Ishikawa (cell line): ENCODE data around the gene CLDN9.

Experiments
- CEBPB ChIP-seq: IDR thresholded peaks from 2 replicates; pipeline ENCODE4 v1.6.1; 2012
- CREB1 ChIP-seq: IDR thresholded peaks from 2 replicates; pipeline ENCODE4 v1.6.1; 2012; ENCODE audit warnings: low read depth
- EGR1 ChIP-seq: IDR thresholded peaks from 2 replicates; pipeline ENCODE4 v1.6.1; 2012
- EP300 ChIP-seq: IDR thresholded peaks from 2 replicates; pipeline ENCODE4 v1.6.1; 2012; ENCODE audit warnings: borderline replicate concordance
- NFIC ChIP-seq: IDR thresholded peaks from 2 replicates; pipeline ENCODE4 v1.6.1; 2012
- RAD21 ChIP-seq: IDR thresholded peaks from 2 replicates; pipeline ENCODE4 v1.6.1; 2012; ENCODE audit warnings: low read depth
- TAF1 ChIP-seq: IDR thresholded peaks from 2 replicates; pipeline ENCODE4 v1.6.1; 2012; ENCODE audit warnings: low read depth, mild to moderate bottlenecking
- TCF12 ChIP-seq: IDR thresholded peaks from 2 replicates; pipeline ENCODE4 v1.6.1; 2012; ENCODE audit warnings: low read depth
- TEAD4 ChIP-seq: IDR thresholded peaks from 2 replicates; pipeline ENCODE4 v1.6.1; 2012
- YY1 ChIP-seq: IDR thresholded peaks from 2 replicates; pipeline ENCODE4 v1.6.1; 2012; ENCODE audit warnings: low read depth
- TF ChIP-seq, protein P1 (sequence below): IDR thresholded peaks from 2 replicates; pipeline ENCODE4 v1.6.1; 2012
- TF ChIP-seq, protein P2 (sequence below): IDR thresholded peaks from 2 replicates; pipeline ENCODE4 v1.6.1; 2012; ENCODE audit warnings: low read depth, mild to moderate bottlenecking

DNA sequence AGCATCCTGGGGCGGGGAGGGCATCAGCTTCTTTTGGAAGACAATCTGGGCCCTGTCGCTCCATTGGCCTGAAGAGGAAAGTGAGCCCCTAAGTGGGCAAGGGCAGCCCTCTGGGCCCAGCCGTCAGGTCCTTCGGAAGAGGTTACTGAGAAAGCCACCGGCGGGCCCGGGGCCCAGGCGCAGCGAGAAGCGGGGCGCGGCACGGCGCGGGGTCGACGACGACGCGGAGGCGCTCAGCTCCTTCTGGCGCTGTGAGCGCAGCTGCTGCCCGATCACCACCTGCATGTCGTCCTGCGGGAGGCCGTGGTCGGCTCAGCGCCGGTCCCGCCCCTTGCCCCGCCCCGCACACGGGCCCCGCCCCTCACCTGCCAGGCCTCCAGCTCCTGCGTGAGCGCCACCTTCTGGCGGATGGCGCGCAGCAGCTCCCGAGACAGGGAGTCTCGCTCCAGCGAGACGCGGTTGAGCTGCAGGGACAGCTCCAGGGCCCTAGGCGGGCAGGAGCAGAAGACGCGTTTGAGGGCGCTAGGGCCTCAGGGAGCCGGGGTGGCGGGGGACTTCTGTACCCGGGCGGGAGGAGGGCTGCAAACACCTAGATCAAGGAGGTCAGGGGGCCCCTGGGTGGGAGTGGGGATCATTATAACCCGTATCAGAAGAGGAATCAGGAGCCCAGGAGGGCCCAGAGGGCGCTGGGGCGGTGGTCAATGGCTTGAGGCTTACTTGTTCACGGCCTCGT is 15.4 kb downstream of the CLDN9 start:
- TF ChIP-seq TEAD4 (no peak), RAD21 (peak; percentile 69), YY1 (no peak), CEBPB (no peak), TCF12 (peak; percentile 26; the same call in 1 of the 2 replicates), EP300 (no peak), NFIC (no peak), EGR1 (no peak), TAF1 (no peak), CREB1 (no peak)
- TF ChIP-seq, protein P1, sequence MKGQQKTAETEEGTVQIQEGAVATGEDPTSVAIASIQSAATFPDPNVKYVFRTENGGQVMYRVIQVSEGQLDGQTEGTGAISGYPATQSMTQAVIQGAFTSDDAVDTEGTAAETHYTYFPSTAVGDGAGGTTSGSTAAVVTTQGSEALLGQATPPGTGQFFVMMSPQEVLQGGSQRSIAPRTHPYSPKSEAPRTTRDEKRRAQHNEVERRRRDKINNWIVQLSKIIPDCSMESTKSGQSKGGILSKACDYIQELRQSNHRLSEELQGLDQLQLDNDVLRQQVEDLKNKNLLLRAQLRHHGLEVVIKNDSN: no peak
- TF ChIP-seq, protein P2, sequence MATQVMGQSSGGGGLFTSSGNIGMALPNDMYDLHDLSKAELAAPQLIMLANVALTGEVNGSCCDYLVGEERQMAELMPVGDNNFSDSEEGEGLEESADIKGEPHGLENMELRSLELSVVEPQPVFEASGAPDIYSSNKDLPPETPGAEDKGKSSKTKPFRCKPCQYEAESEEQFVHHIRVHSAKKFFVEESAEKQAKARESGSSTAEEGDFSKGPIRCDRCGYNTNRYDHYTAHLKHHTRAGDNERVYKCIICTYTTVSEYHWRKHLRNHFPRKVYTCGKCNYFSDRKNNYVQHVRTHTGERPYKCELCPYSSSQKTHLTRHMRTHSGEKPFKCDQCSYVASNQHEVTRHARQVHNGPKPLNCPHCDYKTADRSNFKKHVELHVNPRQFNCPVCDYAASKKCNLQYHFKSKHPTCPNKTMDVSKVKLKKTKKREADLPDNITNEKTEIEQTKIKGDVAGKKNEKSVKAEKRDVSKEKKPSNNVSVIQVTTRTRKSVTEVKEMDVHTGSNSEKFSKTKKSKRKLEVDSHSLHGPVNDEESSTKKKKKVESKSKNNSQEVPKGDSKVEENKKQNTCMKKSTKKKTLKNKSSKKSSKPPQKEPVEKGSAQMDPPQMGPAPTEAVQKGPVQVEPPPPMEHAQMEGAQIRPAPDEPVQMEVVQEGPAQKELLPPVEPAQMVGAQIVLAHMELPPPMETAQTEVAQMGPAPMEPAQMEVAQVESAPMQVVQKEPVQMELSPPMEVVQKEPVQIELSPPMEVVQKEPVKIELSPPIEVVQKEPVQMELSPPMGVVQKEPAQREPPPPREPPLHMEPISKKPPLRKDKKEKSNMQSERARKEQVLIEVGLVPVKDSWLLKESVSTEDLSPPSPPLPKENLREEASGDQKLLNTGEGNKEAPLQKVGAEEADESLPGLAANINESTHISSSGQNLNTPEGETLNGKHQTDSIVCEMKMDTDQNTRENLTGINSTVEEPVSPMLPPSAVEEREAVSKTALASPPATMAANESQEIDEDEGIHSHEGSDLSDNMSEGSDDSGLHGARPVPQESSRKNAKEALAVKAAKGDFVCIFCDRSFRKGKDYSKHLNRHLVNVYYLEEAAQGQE: no peak
